DMS53 (cell line): ENCODE results near the gene CMTM2.
A peak's percentile ranks its signal among the peaks of the same experiment; 100 is the strongest.

Experiments used
- DNase-seq: peaks from one replicate; lab custom pipeline; 2025; lab: John Stamatoyannopoulos, UW

Gene CMTM2, protein sequence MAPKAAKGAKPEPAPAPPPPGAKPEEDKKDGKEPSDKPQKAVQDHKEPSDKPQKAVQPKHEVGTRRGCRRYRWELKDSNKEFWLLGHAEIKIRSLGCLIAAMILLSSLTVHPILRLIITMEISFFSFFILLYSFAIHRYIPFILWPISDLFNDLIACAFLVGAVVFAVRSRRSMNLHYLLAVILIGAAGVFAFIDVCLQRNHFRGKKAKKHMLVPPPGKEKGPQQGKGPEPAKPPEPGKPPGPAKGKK

GRCh38 chr16:66578651-66579531 lies at the start of gene CMTM2:
Gene CMTM2, plus strand, starts transcription at chr16:66579463. Its CDS starts 145 bp downstream, at chr16:66579608.
- DNase-seq: no peak

DNA sequence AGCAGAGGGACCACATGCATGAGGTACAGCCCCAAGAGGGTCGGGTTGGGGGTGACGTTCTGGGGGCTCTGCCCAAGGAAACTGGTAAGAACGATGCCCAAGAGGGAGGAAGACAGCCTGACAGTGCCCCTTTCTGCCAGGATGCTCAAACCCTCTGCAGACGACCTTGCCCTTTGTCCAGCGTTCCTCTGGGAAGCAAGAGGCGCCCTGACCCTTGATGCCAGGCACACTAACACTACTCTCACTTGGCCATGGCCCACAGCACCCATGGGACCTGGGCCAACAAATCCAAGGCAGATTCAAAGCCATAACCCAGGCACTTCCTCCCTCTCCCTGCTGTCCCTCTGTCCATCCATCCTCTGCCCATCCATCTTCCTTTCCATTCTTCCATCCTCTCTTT lies 49.8 kb upstream of the CMTM2 start:
- DNase-seq: no peak

DNA sequence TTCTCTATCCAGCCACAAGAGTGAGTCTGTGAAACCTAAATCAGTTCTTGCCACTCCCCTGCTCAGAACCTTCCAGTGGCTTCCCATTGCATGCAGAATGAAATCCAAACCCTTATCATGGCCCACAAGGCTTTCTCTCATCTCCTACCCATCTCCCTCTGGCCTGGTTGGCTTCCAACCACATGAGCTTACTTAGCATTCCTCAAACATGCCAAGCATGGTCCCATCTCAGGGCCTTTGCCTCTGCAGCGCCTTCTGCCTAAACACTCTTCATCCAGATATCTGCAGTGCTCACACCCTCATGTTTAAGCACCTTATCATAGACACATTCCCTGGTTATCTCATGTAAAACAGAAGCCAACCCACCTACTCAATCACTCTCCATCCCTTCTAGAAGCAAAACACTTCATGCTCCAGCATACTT lies 44.9 kb upstream of the CMTM2 start:
- no peak for DNase-seq

- DNase-seq: no peak
These were observed 42.7 kb upstream of the CMTM2 start for GRCh38 chr16:66536525-66536924.

GRCh38 chr16:66537236-66537635 lies 42.0 kb upstream of the CMTM2 start:
- no peak for DNase-seq

GRCh38 chr16:66538910-66539309 lies 40.4 kb upstream of the CMTM2 start:
- DNase-seq: no peak

- DNase-seq: peak; percentile 69
These were observed 39.4 kb upstream of the CMTM2 start for GRCh38 chr16:66539623-66540469.

DNA sequence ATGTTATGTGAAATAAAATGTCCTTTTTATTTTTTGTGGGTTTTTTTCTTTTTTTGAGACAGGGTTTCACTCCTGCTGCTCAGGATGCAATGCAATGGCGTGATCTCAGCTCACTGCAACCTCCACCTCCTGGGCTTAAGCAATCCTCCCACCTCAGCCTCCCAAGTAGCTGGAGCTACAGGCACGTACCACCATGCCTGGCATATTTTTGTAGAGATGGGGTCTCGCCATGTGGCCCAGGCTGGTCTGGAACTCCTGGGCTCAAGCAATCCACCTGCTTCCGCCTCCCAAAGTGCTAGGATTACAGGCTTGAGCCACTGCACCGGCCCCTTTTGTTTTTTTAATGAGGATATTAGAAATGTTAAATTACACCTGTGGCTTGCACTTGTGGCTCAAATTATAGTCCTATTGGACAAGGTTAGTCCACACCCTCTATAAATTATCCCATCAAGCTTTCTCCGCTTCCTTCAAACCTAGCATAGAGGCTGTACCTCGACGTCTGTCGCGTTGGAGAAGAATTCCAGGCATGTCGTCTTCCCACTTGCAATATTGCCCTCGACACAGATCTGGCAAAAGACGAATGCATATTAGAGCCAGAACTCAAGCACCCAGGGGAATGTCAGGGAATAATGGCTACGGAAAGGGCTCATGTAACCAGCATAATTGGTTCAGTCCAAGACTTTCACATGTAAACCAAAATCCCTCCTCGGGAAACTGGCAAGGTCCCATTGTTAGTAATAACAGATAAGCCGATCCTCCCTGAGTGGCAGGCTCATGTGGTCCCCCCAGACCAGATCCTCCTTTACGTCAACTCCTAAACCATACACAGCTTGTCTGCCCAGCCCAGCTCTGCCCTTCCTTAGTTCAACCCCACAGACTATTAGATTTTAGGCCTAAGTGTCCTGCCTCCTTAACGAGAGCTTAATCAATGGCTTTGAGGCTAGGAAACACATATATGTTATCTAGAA lies 37.6 kb upstream of the CMTM2 start:
- no peak for DNase-seq

GRCh38 chr16:66542396-66542795 lies 36.9 kb upstream of the CMTM2 start:
- DNase-seq: no peak

DNA sequence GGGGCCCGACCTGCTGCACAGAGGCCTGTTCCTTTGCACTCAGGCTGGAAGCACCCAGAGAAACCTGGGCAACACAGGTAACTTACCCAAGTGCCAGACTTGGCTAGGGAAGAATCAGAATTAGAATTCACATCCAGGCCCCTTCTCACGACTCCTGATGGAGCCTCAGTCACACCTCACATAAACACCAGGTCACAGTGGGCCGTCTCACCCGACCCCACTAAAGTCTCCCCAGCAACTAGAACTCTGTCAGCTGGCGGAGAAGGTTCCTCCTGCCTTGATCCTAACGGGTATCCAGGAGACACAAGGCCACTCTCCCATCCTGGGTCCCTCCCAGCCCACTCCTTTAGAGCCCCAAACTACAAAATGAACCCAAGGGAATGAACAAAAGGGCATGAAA lies 35.7 kb upstream of the CMTM2 start:
- DNase-seq: no peak

DNA sequence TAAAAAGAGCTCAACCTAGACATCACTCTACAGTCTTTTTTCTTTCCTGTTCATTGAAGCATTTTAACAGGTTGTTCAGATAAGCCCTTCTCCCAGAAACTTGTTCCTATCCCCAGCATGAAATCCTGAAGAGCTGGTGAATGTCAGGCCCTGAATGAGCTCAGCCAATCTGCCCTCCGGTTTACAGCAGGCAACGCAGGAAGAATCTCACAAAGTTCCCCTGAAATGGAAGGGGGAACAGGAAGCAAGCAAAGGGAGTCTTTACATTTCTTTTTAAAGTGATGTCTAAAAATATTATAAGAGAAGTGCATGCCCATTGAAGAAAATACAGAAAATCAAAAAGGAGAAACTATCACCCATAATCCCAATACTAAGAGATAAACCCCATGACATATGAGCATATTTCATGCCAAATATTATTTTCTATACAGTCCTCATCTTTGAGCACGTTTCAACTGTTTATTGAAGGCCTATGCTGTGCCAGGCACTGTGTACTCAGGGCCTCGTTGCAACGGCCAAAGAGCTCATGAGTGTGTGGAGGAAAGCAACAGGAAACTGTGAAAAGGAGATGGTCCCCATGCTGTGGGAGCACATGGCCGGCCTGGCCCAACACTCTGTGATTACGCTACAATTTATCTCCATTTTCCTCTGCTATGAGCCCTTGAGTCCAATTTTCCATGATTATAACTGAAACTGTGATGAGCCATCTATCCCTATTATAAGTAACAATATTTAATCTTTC lies 35.1 kb upstream of the CMTM2 start:
- DNase-seq: peak; percentile 5

DNA sequence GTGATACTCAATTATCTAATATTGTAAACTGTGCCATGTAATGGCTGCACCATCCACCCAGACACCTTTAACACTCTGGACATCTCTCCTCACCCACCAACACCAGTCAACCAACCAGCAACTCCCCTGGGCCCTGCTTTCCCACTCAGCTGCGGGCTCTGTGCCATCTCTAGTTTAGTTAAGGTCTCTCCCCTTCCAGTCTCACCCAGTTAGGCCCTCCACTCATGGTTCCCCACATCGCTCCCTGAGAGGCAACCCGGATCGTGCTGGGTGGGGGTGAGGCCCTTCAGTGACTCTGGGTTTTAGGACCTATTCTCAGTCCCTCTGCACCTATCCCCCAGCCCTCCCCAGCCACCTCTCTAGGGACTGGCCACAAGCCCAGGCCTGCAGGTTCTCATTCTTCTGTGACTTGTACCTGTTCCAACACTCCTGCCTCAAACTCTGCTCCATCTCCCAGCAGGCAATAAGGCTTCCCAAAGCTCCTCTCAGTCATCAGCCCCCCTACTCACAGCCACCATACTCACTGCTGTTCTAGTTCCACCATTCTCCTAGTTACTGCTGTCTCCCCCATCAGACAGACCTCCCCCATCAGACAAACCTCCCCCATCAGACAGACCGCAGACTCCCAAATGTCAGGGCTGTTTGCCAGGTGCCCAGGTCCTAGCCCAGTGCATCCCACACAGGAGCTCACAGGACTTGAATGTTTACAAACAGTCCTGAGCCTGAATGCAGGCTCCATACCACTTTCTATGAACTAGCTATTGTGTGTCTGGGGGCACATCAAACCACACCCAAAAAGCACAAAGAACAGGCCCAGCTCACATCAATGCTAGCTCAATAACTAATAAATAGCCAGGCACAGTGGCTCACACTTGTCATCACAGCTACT lies 31.9 kb upstream of the CMTM2 start:
- no peak for DNase-seq

- DNase-seq: no peak
These were observed 31.2 kb upstream of the CMTM2 start for GRCh38 chr16:66548068-66548467.

DNA sequence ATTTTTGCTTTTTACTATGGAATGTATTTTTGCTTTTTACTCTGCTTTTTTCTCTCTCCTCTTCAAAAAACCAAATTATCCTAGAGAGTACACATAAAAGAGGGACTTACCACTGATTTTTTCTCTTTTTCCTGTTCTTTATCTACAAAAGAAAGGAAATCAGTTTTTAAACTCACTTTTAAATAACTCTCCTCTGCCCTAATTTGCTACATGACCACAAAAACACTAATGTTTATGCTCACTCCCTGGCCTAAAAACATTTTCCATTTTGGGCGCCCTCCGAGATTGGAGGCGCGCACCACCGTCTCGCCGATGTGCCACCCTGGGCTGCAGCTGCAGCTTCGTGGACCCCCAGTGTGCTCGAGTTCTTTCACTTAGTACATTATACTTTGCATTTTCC lies 30.4 kb upstream of the CMTM2 start:
- no peak for DNase-seq

DNA sequence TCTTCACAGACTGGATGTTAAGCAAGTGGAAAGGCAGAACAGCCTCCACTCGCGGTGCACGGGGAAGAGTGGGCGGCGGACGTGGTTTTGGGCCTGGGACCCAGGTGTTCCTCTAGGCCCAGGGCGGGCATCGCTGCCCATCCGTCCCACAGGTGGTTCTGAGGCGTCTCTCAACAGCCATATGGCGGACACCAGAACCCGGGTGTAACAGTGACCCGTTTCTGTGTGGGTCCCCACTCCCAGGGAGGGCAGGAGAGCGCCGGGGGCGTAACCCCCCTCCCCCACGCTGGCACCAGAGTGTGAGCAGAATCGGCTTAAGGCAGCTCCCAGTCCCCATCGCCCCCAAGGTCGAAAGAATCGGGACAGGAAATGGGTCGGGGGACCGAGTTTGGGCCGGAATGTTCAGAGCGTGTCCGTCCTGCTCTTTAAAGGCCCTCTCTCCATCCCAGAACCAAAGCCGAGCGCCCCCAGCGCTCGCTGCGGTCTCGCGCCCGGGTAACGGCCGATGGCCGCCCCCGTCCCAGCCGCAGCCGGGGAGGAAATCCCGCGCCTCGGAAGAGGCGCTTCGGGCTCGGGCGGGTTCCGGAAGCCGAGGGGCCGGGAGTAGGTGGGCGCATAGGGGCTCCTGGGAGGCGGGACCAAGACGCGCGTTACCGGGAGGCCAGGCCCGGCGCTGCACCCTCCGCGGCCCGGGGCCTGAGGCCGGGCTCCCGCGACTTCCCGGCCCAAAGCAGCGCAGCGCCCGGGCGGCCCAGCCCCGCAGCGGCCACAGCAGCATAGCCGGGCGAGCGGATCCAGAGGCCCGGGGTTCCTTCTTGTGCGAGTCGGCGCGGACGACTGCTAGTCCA lies 29.8 kb upstream of the CMTM2 start, which contains the start of gene TK2:
TSS of gene TK2 (minus strand) at position 839 of the 848 bp plus-strand sequence. CDS start at position 778, 61 bp downstream.
- DNase-seq: peak; percentile 73

DNA sequence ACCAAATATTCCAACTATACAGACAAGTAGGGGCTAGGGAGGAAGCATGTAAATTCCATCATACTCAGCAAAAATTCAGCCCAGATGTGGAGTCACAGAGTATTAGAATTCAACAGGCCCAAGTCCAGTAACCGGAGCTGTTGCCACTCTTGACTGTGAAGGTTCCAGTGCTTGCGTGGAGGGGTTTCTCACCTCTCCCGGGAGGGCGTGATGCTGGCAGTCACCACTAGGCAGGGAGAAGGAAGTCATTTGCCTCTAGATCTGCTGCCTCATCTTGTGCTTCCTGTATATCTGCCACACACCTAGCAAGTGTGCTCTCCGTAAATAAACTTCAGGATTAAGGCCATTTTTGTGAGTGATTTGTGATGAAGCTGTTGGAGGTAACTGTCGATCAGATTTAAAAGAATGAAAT lies 27.9 kb upstream of the CMTM2 start:
- peak; percentile 76 for DNase-seq

- peak; percentile 38 for DNase-seq
These were observed 27.4 kb upstream of the CMTM2 start for GRCh38 chr16:66551788-66552285.
